H54 (cell line): ENCODE results near the gene CHRNB1.
"Not testable (repeated sequence)": the region's sequence is repeated elsewhere in the genome, so short reads cannot be mapped to it uniquely, and the experiment has no call there.

Experiments used
- DNase-seq: peaks from one replicate; pipeline ENCODE4 v3.0.0; 2011; ENCODE audit warnings: low spot score, mixed read lengths; ENCODE audit not compliant: insufficient read length
- FAIRE-seq: peaks from 3 replicates; lab custom pipeline; 2011; peaks lifted over from hg19 to GRCh38; lab: Jason Lieb, UNC
- POLR2A ChIP-seq: IDR thresholded peaks from 2 replicates; pipeline ENCODE4 v1.6.1; 2011; ENCODE audit warnings: low read depth, mild to moderate bottlenecking, low read length

Gene CHRNB1

GRCh38 chr17:7459961-7460545, 15.2 kb downstream of the CHRNB1 start:
- no peak for TF ChIP-seq POLR2A
- no peak for DNase-seq
- no peak for FAIRE-seq

- TF ChIP-seq POLR2A = no peak
- FAIRE-seq (no peak), DNase-seq (no peak)
Measured at GRCh38 chr17:7460850-7461660, 16.2 kb downstream of the CHRNB1 start.

- TF ChIP-seq POLR2A = no peak
- FAIRE-seq = no peak
- no peak for DNase-seq
Measured at GRCh38 chr17:7462474-7463371, 17.9 kb downstream of the CHRNB1 start.

GRCh38 chr17:7463372-7463846, 18.5 kb downstream of the CHRNB1 start:
- DNase-seq = no peak
- TF ChIP-seq POLR2A = no peak
- no peak for FAIRE-seq

- no peak for TF ChIP-seq POLR2A
- no peak for DNase-seq
- FAIRE-seq = no peak
Measured at GRCh38 chr17:7464081-7464480, 19.2 kb downstream of the CHRNB1 start.

GRCh38 chr17:7465597-7466275, 20.9 kb downstream of the CHRNB1 start:
- TF ChIP-seq POLR2A = no peak
- DNase-seq (no peak), FAIRE-seq (no peak)

- FAIRE-seq = no peak
- no peak for DNase-seq
- no peak for TF ChIP-seq POLR2A
Measured at GRCh38 chr17:7466318-7466638, 21.4 kb downstream of the CHRNB1 start.

- FAIRE-seq (peak; percentile 33), DNase-seq (no peak)
- TF ChIP-seq POLR2A = no peak
Measured at GRCh38 chr17:7466639-7467341, 21.9 kb downstream of the CHRNB1 start.

GRCh38 chr17:7467498-7467897, 22.6 kb downstream of the CHRNB1 start:
- no peak for TF ChIP-seq POLR2A
- FAIRE-seq = no peak
- no peak for DNase-seq

- FAIRE-seq (no peak), DNase-seq (no peak)
- TF ChIP-seq POLR2A = no peak
Measured at GRCh38 chr17:7468290-7468689, 23.4 kb downstream of the CHRNB1 start.

- FAIRE-seq (no peak), DNase-seq (no peak)
- no peak for TF ChIP-seq POLR2A
Measured at GRCh38 chr17:7468804-7469389, 24.0 kb downstream of the CHRNB1 start.

GRCh38 chr17:7469843-7470242, 25.0 kb downstream of the CHRNB1 start:
- not testable (repeated sequence) for DNase-seq, FAIRE-seq

GRCh38 chr17:7470457-7470973, 25.7 kb downstream of the CHRNB1 start:
- not testable (repeated sequence) for FAIRE-seq, DNase-seq
